Thyroid gland (tissue), 4 donors: Measurements from ENCODE around the gene PRR23A.

Experiments
- CTCF ChIP-seq, 6 experiments: fragments of 200-600 bp in 3 of 6; fragments of 450-650 bp in 3 of 6; sonication (generic) in 3 of 6; IDR thresholded peaks; one replicate each; pipeline ENCODE4 v1.5.1; 2016 to 2019; ENCODE audit warnings: antibody characterized with exemption in 6 of 6, mild to moderate bottlenecking in 2 of 6, inconsistent platforms in 1 of 6, moderate library complexity in 1 of 6
- POLR2A ChIP-seq, 2 donors: fragments of 450-650 bp; IDR thresholded peaks; one replicate each; pipeline ENCODE4 v1.6.1; 2017; ENCODE audit warnings: antibody characterized with exemption in 2 of 2, mild to moderate bottlenecking in 2 of 2, moderate library complexity in 1 of 2

DNA sequence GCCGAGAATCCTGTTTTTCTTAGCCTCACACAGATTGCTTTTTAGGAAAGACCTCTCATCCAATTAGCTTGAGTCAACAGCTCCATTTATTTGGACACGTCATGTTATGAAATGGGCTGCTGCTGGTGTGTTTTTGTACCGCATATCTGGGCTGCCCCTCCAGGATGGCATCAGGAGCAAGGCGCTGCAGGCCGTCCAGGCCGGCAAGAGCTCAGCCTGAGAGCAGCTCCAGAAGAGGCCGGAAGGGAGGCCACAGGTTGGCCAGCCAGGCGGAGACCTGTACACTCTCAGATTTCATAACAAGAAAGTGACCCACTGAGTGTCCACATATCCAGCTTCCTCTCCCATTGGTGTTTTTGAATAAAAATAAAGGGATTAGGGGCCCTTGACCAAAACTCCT is 30.7 kb downstream of the PRR23A start:
- TF ChIP-seq POLR2A (IDR thresholded peaks at IDR 0.05): no peak
- TF ChIP-seq CTCF (IDR thresholded peaks at IDR 0.05): no peak
